LNCAP (cell line): ENCODE results near the gene IGFBP1.

Source experiments
- CTCF ChIP-seq: fragments of 450-650 bp; IDR thresholded peaks from 2 replicates; pipeline ENCODE4 v1.5.1; 2017; ENCODE audit warnings: mild to moderate bottlenecking

Gene IGFBP1

GRCh38 chr7:45927721-45928120 is 39.4 kb downstream of the IGFBP1 start:
- TF ChIP-seq CTCF, result no peak

GRCh38 chr7:45930967-45931366 is 42.7 kb downstream of the IGFBP1 start:
- no peak for TF ChIP-seq CTCF

GRCh38 chr7:45937301-45937700 is 49.0 kb downstream of the IGFBP1 start:
- TF ChIP-seq CTCF, result no peak

GRCh38 chr7:45937862-45938261 is 49.6 kb downstream of the IGFBP1 start:
- no peak for TF ChIP-seq CTCF

- TF ChIP-seq CTCF, result no peak; the same call in 1 of the 2 replicates
Measured at GRCh38 chr7:45938626-45939302, 50.5 kb downstream of the IGFBP1 start.

DNA sequence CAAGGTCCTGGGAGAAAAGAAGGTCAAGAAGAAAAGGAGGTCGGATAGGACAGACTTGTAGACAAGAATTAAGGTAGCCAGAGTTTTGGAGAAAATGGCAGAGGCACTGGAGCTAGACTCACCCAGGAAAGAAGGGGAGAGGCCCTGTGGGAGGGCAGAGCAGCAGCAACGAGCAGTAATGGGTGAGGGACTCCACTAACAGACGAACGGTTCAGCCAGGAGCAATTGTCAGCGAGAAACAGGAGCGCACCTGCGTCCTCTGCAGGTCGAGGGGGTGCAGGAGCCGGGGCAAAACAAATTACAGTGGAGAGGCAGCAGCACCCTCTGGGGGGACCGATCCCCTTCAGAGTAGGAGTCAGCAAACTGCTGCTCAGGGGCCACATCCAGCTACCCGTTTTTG is 51.3 kb downstream of the IGFBP1 start:
- TF ChIP-seq CTCF, result no peak

DNA sequence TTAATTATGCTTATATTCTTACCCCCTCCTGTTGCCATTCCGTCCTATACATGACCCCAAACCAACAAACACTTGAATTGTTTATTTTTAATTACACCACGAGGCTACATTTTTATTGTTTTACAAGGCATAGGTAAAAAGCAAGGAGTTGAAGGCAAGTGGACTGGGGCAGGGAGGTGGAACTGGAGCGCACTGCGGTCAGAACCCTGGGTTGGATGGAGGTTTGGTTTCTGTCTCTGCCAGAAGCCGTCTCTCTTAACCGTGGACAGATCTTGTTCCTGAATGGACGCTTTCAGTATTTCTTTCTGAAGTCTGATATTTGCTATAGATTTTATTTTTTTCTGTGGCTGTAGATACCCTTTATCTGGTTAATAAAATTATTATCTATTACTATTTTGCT is 52.7 kb downstream of the IGFBP1 start:
- no peak for TF ChIP-seq CTCF
